Lung (tissue), 12 donors: ENCODE results near the gene TNFRSF8. TPM values are rescaled to one million over a fixed set of nuclear protein-coding genes. Genes with fewer than 3 reads are reported as not detected.

Experiments
- ATAC-seq: fragments of 200-7000 bp; cut with Tn5 transposase; one replicate; pipeline ENCODE4 v1.9.1; 2020; ENCODE audit warnings: moderate number of reproducible peaks; ENCODE audit not compliant: insufficient read depth, low FRiP score
- DNase-seq, 3 donors: peaks; one replicate each; pipeline ENCODE4 v3.0.0-alpha.2; 2013 to 2017
- H3K27ac ChIP-seq, 2 donors: one replicate each; pipeline ENCODE4 v1.5.1; 2013; ENCODE audit warnings: mild to moderate bottlenecking in 2 of 2, moderate library complexity in 2 of 2, control low read depth in 1 of 2, inconsistent platforms in 1 of 2, low read depth in 1 of 2, low read length in 1 of 2
- H3K27me3 ChIP-seq, 3 donors: one replicate each; pipeline ENCODE4 v1.5.1; 2013; ENCODE audit warnings: low read length in 2 of 3; ENCODE audit not compliant: control insufficient read depth in 3 of 3, insufficient read depth in 3 of 3
- H3K36me3 ChIP-seq, 4 donors: one replicate each; pipeline ENCODE4 v1.5.1; 2013; ENCODE audit warnings: low read length in 4 of 4, mild to moderate bottlenecking in 1 of 4, moderate library complexity in 1 of 4; ENCODE audit not compliant: control insufficient read depth in 4 of 4, insufficient read depth in 4 of 4
- H3K4me1 ChIP-seq, 5 donors: one replicate each; pipeline ENCODE4 v1.5.1; 2013; ENCODE audit warnings: low read length in 5 of 5, mild to moderate bottlenecking in 2 of 5, moderate library complexity in 1 of 5; ENCODE audit not compliant: control insufficient read depth in 5 of 5, insufficient read depth in 5 of 5
- H3K4me3 ChIP-seq: one replicate; pipeline ENCODE4 v1.5.1; 2013; ENCODE audit warnings: mild to moderate bottlenecking, control low read depth, moderate library complexity
- H3K9ac ChIP-seq, 2 donors: one replicate each; pipeline ENCODE4 v1.5.1; 2013; ENCODE audit warnings: low read length in 2 of 2, control low read depth in 1 of 2; ENCODE audit not compliant: insufficient read depth in 1 of 2
- H3K9me3 ChIP-seq, 4 donors: one replicate each; pipeline ENCODE4 v1.5.1; 2013; ENCODE audit warnings: low read length in 3 of 4, mild to moderate bottlenecking in 1 of 4, moderate library complexity in 1 of 4; ENCODE audit not compliant: control insufficient read depth in 4 of 4, insufficient read depth in 3 of 4
- CTCF ChIP-seq: IDR thresholded peaks from 2 replicates; pipeline ENCODE4 v1.5.1; 2012; ENCODE audit warnings: mild to moderate bottlenecking; ENCODE audit errors: control extremely low read depth, extremely low read depth
- WGBS, 2 donors: extraction: QIAGEN DNeasy Blood & Tissue Kit; methylation state at CpG; one replicate each; pipeline ENCODE4 v1.1.7; 2013; 5-methylcytosine and 5-hydroxymethylcytosine counted together
- polyA plus RNA-seq, 2 donors: library from polyadenylated mRNA; stranded (reverse); fragments of 200-250 nt; gene quantifications; one replicate each; pipeline ENCODE4 v1.2.1, GENCODE V29; 2013
- total RNA-seq, 2 donors: library from RNA; depleted of rRNA in 1 of 2; stranded (reverse); fragments of >200 nt in 1 of 2; gene quantifications; one replicate each; pipeline ENCODE4 v1.2.1, GENCODE V29; 2014 to 2021
- donor health status: control.
- donor health status: control.
- donor health status: Bipolar disorder and iron deficiency.
- donor health status: healthy.
- donor health status: DM: yes; HTN: yes; CAD: no.

The TNFRSF8 gene
- total and polyA plus RNA-seq, 4 donors = 1.6 to 5.3 (median 2.1) TPM

GRCh38 chr1:12152113-12152891, 89.2 kb downstream of the TNFRSF8 start:
- 52 to 81% methylated on average over 7 of the region's 7 CpGs for WGBS, 2 donors
- ATAC-seq (no peak), DNase-seq (no peak)
- Histone ChIP-seq H3K4me3 (no peak overlapping the region), H3K27ac (peak overlapping the region in 1 of 2 donors; percentile 84), H3K27me3 (no peaks in the 10 kb centered on the region), H3K4me1 (peaks cover 0 to 17% (median 0%) of the 10 kb centered on the region in 5 donors), H3K9me3 (peaks cover 0 to 4% (median 2%) of the 10 kb centered on the region in 4 donors), H3K36me3 (no peaks in the 10 kb centered on the region), H3K9ac (no peak overlapping the region)
- TF ChIP-seq CTCF = no peak

- H3K4me1 ChIP-seq = peaks cover 0 to 17% (median 0%) of the 10 kb centered on the region in 5 donors
- H3K27ac ChIP-seq = peak overlapping the region in 1 of 2 donors; percentile 84
- no peak for TF ChIP-seq CTCF
- H3K27me3 ChIP-seq = no peaks in the 10 kb centered on the region
- WGBS, 2 donors = 29 to 46% methylated on average over 13 of the region's 13 CpGs
- no peak overlapping the region for H3K4me3 ChIP-seq
- no peak for DNase-seq
- H3K36me3 ChIP-seq = no peaks in the 10 kb centered on the region
- H3K9ac ChIP-seq = no peak overlapping the region
- ATAC-seq = peak; percentile 23
- peaks cover 0 to 4% (median 2%) of the 10 kb centered on the region in 4 donors for H3K9me3 ChIP-seq
Measured at GRCh38 chr1:12153181-12153785, 90.2 kb downstream of the TNFRSF8 start.

GRCh38 chr1:12155328-12155727, 92.2 kb downstream of the TNFRSF8 start:
- 96 to 100% methylated on average over 2 of the region's 2 CpGs for WGBS, 2 donors
- Histone ChIP-seq H3K9me3 (no peaks in the 10 kb centered on the region), H3K9ac (no peak overlapping the region), H3K4me3 (no peak overlapping the region), H3K27ac (no peak overlapping the region), H3K36me3 (no peaks in the 10 kb centered on the region), H3K4me1 (peaks cover 0 to 13% (median 5%) of the 10 kb centered on the region in 5 donors), H3K27me3 (no peaks in the 10 kb centered on the region)
- no peak for DNase-seq
- no peak for ATAC-seq
- TF ChIP-seq CTCF = no peak
